ENCODE data around the gene MARK3. TPM values are rescaled to one million over a fixed set of nuclear protein-coding genes. Genes with fewer than 3 reads are reported as not detected.

The MARK3 gene
- total RNA-seq, 1 experiment from 2014 or later, result 57.2 TPM

GRCh38 chr14:103386713-103387329 lies 1.6 kb downstream of the MARK3 start:
- in situ Hi-C loops (cut with HindIII; ENCODE audit: low pct_unique_long_range_greater_than_20kb, low sequenced_read_pairs), result no loop called here
- peak; percentile 67 for DNase-seq (ENCODE audit: low read depth, low spot score)

GRCh38 chr14:103388664-103389063 lies 3.4 kb downstream of the MARK3 start:
- in situ Hi-C loops (cut with HindIII; ENCODE audit: low pct_unique_long_range_greater_than_20kb, low sequenced_read_pairs), result no loop called here
- DNase-seq (ENCODE audit: low read depth, low spot score), result no peak

- DNase-seq (ENCODE audit: low read depth, low spot score), result no peak
- in situ Hi-C loops (cut with HindIII; ENCODE audit: low pct_unique_long_range_greater_than_20kb, low sequenced_read_pairs), result loop anchor here (10.0 kb wide), 1 partner anchor 74 kb away; no protein-coding TSS in a partner anchor
Observed at GRCh38 chr14:103390605-103391004, 5.4 kb downstream of the MARK3 start.

- in situ Hi-C loops (cut with HindIII; ENCODE audit: low pct_unique_long_range_greater_than_20kb, low sequenced_read_pairs), result loop anchor here (10.0 kb wide), 1 partner anchor 74 kb away; no protein-coding TSS in a partner anchor
- DNase-seq (ENCODE audit: low read depth, low spot score), result peak; percentile 86
Observed at GRCh38 chr14:103391048-103391447, 5.8 kb downstream of the MARK3 start.

- in situ Hi-C loops (cut with HindIII; ENCODE audit: low pct_unique_long_range_greater_than_20kb, low sequenced_read_pairs), result loop anchor here (10.0 kb wide), 1 partner anchor 73 kb away; no protein-coding TSS in a partner anchor
Observed at GRCh38 chr14:103392106-103392505, 6.9 kb downstream of the MARK3 start.

GRCh38 chr14:103392572-103392971 lies 7.4 kb downstream of the MARK3 start:
- no peak for DNase-seq (ENCODE audit: low read depth, low spot score)
- in situ Hi-C loops (cut with HindIII; ENCODE audit: low pct_unique_long_range_greater_than_20kb, low sequenced_read_pairs), result loop anchor here (10.0 kb wide), 1 partner anchor 72 kb away; no protein-coding TSS in a partner anchor

More at GRCh38 chr14:103392106-103392505, 6.9 kb downstream of the MARK3 start:
- DNase-seq (ENCODE audit: low read depth, low spot score), result no peak

GRCh38 chr14:103393070-103393469 lies 7.9 kb downstream of the MARK3 start:
- in situ Hi-C loops (cut with HindIII; ENCODE audit: low pct_unique_long_range_greater_than_20kb, low sequenced_read_pairs), result loop anchor here (10.0 kb wide), 1 partner anchor 72 kb away; no protein-coding TSS in a partner anchor
- DNase-seq (ENCODE audit: low read depth, low spot score), result no peak

GRCh38 chr14:103393676-103394626 lies 8.7 kb downstream of the MARK3 start:
- in situ Hi-C loops (cut with HindIII; ENCODE audit: low pct_unique_long_range_greater_than_20kb, low sequenced_read_pairs), result loop anchor here (10.0 kb wide), 1 partner anchor 71 kb away; no protein-coding TSS in a partner anchor
- peak; percentile 60 for DNase-seq (ENCODE audit: low read depth, low spot score)

GRCh38 chr14:103395244-103395643 lies 10.0 kb downstream of the MARK3 start:
- in situ Hi-C loops (cut with HindIII; ENCODE audit: low pct_unique_long_range_greater_than_20kb, low sequenced_read_pairs), result loop anchor here (10.0 kb wide), 1 partner anchor 70 kb away; no protein-coding TSS in a partner anchor
- no peak for DNase-seq (ENCODE audit: low read depth, low spot score)

- DNase-seq (ENCODE audit: low read depth, low spot score), result no peak
- in situ Hi-C loops (cut with HindIII; ENCODE audit: low pct_unique_long_range_greater_than_20kb, low sequenced_read_pairs), result loop anchor here (10.0 kb wide), 1 partner anchor 68 kb away; no protein-coding TSS in a partner anchor
Observed at GRCh38 chr14:103396463-103396862, 11.2 kb downstream of the MARK3 start.

- no peak for DNase-seq (ENCODE audit: low read depth, low spot score)
- in situ Hi-C loops (cut with HindIII; ENCODE audit: low pct_unique_long_range_greater_than_20kb, low sequenced_read_pairs), result loop anchor here (10.0 kb wide), 1 partner anchor 66 kb away; no protein-coding TSS in a partner anchor
Observed at GRCh38 chr14:103398427-103399195, 13.4 kb downstream of the MARK3 start.

- in situ Hi-C loops (cut with HindIII; ENCODE audit: low pct_unique_long_range_greater_than_20kb, low sequenced_read_pairs), result no loop called here
- DNase-seq (ENCODE audit: low read depth, low spot score), result no peak
Observed at GRCh38 chr14:103400537-103400936, 15.3 kb downstream of the MARK3 start.

GRCh38 chr14:103401223-103402214 lies 16.3 kb downstream of the MARK3 start:
- DNase-seq (ENCODE audit: low read depth, low spot score), result peak; percentile 81
- in situ Hi-C loops (cut with HindIII; ENCODE audit: low pct_unique_long_range_greater_than_20kb, low sequenced_read_pairs), result no loop called here

GRCh38 chr14:103402695-103403094 lies 17.5 kb downstream of the MARK3 start:
- in situ Hi-C loops (cut with HindIII; ENCODE audit: low pct_unique_long_range_greater_than_20kb, low sequenced_read_pairs), result no loop called here
- DNase-seq (ENCODE audit: low read depth, low spot score), result no peak

GRCh38 chr14:103404032-103404918 lies 19.1 kb downstream of the MARK3 start:
- no peak for DNase-seq (ENCODE audit: low read depth, low spot score)
- in situ Hi-C loops (cut with HindIII; ENCODE audit: low pct_unique_long_range_greater_than_20kb, low sequenced_read_pairs), result no loop called here

Data from SK-MEL-5 (cell line).